GM21825 (cell line): Measurements from ENCODE around the gene VILL.
A peak's percentile ranks its signal among the peaks of the same experiment; 100 is the strongest.
"Not testable (repeated sequence)": the region's sequence is repeated elsewhere in the genome, so short reads cannot be mapped to it uniquely, and the experiment has no call there.

ENCODE experiments used
- ATAC-seq: cut with Tn5 transposase; IDR thresholded peaks from one replicate; pipeline ENCODE4 v1.9.1; 2021; ENCODE audit warnings: mild to moderate bottlenecking, moderate library complexity; ENCODE audit not compliant: unreplicated experiment

The VILL gene

DNA sequence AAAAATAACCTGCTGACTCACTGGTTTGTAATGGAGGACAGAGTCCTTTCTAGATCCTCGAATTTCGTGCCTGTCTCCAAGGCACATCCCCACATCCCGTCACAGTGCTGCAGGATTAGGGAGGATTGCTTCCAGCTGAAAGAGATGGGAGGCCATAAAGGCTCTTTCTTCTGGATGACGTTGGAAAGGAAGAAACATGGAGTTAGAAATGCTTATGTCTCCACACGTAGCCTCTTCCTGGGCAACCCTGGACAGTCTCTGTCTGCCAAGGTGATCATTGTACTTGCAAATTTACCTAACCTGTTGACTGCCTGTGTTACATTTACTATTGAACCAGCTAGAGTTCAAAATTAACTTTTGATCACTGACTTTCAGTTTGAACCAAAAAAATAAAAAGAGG, 27.6 kb upstream of the VILL start:
- ATAC-seq, result no peak

- ATAC-seq, result no peak
Observed at GRCh38 chr3:37963635-37964034, 27.0 kb upstream of the VILL start.

DNA sequence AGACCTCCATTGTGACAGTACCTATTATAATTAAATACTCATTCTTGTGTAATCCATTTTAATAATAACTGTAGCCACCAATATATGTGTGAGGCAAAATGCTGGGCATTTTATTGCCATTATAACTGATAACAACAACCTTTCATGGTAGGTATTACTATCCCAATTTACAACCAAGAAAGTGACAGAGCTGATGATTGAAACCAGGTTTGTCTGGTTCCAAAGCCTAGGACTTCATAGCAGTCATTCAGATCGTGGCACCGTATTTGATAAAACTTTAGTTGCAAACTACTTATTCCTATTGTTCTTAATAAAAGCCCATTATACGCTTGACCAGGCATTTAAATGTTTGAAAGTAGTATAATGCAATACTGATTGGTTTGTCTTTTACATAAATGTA, 26.4 kb upstream of the VILL start:
- ATAC-seq, result no peak

GRCh38 chr3:37964716-37965115, 25.9 kb upstream of the VILL start:
- no peak for ATAC-seq

GRCh38 chr3:37967260-37967881, 23.2 kb upstream of the VILL start:
- ATAC-seq, result no peak

DNA sequence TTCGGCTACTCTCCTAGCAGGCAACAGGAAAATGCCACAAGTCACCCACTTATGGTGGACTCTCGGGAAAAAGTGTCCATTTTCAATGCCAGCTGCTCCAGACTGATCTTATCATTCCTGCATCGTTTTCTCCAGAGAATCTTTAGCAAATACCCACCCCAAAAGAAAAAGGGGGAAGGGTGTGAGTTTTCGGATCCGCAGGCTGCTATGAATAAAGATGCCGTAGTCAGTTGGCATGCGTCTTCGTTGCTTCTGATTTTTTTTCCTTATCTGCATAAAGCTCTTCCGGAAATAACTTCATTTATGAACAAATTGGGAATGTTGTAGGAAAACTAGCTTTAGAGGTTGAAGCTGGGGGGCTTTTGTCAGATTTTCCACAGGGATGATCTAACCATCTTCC, 22.4 kb upstream of the VILL start:
- ATAC-seq, result no peak

- no peak for ATAC-seq
Observed at GRCh38 chr3:37968813-37969595, 21.6 kb upstream of the VILL start.

DNA sequence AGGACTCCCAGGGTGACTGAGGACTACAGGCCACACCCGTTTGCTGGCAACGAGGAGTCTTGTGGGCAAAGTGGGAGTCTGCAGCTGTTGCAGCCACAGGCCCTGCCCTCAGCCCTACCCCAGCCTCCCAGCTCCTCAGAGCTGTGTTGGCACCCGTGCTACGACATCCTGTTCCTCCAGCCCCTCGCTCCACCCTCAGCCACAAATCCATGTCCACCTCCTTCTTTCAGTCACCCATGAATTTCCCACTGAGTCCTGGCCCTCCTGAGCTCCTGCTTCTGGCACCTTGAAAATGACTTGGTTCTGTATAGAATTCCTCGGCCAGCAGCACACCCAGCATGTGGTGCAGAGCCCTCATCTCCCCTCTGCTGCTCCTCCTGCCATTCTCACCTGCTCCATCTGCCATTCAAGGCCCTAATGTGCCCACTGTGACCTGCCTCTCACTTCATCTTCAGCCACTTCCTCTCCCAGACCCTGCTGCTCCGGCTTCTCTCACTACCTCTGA, 20.9 kb upstream of the VILL start:
- no peak for ATAC-seq

- ATAC-seq, result no peak
Observed at GRCh38 chr3:37970802-37971201, 19.8 kb upstream of the VILL start.

DNA sequence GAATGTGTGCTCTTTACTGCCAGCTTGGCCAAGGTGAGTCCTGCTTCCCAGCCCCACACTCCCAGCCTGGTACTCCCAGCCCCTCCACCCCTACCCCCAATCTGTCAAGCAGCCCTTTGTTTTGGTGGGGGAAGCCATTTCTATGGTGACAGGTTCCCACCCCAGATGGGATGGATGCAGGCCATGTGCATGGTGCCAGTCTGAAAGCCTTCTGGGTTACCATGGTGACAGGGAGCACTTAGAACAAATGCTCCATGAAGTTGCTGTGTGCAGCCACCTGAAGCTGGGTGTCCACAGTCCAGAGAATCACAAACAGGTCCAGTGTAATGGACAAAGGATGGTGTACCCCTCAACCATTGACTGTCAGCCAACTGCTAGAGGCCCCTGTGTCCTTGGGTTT, 19.1 kb upstream of the VILL start:
- ATAC-seq, result no peak

DNA sequence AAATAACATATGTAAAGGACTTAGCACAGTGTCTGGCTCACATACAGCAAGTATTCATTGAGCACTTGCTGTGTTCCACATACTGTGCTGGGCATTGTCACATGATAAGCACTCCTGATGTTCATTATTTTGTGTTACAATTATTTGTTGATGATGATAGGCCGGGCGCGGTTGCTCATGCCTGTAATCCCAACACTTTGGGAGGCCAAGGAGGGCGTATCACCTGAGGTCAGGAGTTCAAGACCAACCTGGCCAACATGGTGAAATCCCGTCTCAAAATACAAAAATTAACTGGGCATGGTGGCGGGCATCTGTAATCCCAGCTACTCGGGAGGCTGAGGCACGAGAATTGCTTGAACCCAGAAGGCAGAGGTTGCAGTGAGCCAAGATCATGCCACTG, 18.5 kb upstream of the VILL start:
- ATAC-seq, result not testable (repeated sequence)

DNA sequence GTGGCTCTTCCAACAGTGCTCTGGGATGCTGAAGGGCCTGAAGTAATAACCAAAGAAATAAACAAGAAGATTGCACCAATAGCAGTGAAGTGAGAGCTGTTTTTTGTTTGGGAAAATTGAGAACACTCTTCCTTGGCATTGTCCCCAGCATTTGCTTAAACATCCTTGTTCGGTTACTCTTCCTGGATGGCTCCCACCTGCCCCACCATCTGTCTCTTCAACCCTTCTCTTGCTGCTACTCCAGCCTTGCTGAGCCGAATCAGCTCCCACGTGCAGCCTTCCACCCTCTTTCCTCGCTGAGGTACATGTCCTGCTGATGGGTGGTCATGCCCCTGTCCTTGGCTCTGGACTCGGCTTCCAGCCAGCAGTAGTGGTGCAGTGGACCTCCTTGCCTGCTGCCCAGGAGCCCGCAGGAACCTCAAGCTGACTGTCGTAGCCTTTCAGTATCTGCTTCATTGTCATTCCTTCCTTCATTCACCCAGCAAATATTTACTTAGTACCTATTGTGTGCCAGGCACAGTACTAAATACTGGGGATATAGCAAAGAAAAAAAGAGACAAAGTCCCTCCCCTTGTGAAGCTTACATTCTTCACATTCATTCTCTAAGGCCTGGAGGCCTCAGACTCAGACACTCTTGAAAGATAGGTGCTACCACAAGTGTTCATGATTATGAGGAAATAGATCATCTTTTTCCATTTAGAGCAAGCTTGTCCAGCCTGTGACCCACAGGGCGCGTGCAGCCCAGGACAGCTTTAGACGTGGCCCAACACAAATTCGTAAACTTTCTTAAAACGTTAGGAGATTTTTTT, 17.1 kb upstream of the VILL start:
- no peak for ATAC-seq

- peak; percentile 82 for ATAC-seq
Observed at GRCh38 chr3:37974121-37975083, 16.2 kb upstream of the VILL start.

DNA sequence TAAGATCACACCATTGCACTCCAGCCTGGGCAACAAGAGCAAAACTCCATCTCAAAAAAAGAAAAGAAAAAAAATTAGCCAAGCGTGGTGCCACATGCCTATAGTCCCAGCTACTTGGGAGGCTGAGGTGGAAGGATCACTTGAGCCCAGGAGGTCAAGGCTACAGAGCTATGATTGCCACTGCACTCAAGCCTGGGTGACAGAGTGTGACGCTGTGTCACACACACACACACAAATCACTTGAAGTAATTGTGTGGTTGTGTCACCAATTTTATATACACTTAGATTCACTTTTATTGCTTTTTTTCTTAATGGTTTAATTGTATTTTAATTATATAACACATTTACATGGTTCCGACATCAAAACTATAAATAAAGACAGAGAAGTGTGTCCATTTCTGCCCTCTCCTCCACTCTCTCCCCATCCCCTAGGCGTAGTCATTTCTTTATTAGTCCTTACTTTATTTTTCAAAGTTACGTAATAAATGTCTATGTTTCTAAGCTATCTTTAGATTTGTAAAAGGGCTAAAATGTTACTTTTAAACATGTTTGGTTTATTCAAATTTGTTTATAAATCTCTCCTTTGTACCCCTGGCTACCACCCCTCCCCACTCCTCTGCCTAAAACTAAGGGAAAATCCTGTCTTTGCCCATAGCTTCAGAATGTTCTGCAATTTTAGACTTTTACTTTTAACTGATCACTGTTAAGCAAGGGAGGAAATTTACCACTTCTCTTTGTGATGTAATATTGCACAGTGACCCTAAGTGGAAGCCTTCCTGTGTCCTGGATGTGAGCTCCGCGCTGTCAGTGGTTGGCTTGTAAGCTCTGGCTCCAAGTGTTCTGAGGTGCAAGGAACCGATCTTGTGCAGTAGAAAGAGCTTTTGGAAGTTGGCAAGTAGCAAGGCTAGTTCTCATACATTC, 10.8 kb upstream of the VILL start:
- no peak for ATAC-seq

DNA sequence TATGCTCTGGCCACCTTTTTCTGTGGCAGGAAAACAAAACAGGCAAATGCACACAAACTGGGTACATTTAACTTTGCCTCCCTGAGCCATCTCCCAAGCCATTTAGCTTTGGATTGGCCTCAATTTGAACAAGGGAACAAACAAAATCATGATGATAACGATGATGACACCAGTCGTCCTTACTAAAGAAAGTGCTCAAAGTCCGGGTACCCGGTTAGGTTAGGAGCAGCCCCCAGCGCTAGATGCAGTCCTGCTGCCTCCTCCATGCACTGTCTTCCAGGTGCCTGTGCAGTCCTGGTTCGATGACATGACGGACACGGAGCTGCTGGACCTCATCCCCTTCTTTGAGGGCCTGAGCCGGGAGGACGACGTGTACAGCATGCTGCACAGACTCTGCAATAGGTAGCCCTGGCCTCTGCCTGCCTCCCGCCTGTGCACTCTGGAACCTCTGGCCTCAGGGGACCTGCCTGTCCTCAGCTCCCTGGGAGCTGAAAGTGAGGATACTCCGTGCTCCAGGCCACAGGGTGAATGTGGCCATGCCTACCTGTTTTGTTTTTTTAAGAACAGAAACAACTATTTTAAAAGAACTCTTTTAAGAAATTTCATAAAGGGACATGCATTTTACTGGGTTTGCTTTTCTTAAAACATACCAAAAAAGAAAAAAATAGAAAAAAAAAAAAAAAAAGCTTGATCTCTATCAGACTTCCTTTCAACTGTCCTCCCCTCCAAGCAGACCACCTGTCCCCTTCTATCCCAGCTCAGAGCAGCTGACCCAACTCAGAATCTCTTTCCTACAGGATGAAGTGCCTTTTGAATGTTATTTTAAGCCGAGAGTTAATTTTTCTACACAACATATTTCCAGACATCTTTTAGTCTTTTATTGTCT, 9.9 kb upstream of the VILL start:
- ATAC-seq, result no peak

GRCh38 chr3:37981348-37981664, 9.3 kb upstream of the VILL start:
- ATAC-seq, result no peak

DNA sequence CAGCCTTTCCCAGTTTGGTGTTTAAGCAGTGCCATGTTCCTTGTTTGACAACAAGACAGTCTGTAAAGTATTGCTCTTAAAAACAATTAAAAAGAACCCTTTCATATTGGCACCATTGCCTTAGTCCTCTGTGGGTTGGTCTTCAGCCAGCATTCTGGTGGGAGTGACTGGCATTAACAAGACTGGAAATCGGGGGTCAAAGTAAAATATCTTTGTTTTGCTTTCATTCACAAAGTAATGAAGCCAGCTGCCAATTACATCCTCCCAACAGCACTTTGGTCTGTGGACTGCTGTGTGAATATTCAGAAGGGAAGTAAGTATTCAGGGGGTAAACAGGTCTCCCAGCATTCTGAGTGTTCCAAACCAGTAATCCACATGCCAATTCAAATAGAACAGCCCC, 8.3 kb upstream of the VILL start:
- ATAC-seq, result no peak

DNA sequence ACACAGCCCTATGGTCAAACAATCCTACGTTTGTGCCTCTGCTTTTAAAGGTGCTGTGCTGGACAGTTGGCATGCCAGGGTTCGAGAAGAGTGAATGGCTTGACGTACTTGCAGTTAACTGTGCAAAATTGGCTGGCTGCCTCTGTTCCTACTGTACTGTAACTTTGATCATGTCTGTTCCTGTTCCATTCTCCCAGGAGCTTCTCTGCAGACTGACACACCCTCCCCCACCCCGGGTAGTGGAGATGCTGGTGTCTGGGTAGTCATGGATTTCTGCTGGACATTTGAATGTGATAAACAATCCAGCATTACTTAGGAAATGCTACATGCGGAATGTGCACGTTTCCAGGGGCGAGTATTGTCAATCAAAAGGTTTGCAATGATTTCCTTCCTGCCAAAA, 6.5 kb upstream of the VILL start:
- no peak for ATAC-seq

DNA sequence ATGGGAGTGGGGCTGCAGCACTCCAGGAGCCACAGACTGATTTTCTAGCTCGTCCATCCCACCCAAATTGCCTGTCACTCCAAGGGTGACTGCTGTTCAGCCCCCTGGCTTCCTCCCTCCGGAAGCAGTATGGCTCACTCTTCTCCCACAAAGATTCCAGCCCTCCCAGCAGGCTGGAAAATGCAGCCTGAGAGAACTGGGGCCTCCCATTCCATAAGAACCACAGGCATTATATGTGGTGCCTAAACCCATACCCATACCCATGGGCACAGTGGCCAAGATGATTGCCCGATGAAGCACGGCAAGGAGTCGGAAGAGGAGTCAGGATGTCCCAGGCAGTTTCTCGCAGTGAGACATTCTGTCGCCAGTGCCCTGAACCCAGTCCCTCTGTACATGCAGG, 6.0 kb upstream of the VILL start:
- no peak for ATAC-seq
